GDM1 (cell line): ENCODE data around the gene KCNJ14.
A peak's percentile ranks its signal among the peaks of the same experiment; 100 is the strongest.

ENCODE experiments used
- DNase-seq: peaks from one replicate; lab custom pipeline; 2025; lab: John Stamatoyannopoulos, UW

KCNJ14 gene

DNA sequence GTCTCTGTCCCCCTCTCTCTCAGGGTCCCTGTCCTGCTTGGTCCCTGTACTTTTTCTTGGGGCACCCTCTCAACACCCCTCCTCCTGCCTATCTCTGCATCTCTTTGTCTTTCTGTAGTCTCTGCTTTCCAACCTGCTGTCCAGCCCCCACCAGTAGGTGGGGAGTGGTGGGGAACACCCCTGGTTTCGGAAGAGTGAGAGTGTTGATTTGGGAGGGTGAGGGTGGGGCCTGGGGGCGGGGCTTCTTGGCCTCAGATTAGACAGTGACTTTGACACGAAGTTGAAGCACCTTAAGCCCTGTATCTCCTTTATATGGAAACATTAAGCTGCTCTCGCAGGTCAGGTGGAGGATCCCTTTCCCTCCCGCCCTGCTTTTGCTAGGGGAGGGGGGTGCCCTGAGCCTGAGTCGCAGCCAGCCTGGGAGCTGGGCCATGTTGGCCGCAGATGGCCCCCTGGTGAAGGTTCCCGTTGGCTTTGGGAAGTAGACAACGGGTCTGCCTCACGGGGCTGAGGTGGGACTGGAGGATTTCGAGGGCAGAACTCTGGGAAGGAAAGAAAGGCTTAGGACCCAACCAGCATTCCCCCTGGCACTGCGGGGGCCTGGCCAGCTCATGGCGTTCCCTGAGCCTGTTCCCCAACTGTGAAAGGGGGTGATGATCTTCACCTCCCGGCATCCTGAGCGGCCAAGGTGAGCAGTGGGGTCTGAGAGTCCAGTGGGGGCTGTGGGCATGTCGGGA is at the start of gene KCNJ14:
Gene KCNJ14, plus strand, starts transcription at position 404 of the 737 bp plus-strand sequence. CDS start 6,151 bp downstream, outside the sequence.
- DNase-seq: no peak

DNA sequence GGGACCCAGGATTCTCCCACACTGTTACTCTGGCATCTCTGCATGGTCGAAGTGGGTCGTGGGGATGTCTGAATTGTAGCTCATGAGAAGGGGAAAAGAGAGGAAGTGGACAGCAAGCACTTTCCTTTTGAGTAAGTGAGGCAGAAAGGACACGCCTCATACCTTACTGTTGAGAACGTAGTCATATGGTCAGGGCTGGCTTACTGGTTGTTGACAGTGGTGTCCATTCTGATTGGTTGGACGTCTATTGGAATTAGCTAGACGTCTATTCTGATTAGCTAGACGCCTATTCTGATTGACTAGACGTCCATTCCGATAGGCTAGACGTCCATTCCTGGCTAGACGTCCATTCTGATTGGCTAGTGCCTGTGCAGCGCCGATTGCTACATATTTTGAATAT is 49.5 kb upstream of the KCNJ14 start:
- DNase-seq: no peak

DNA sequence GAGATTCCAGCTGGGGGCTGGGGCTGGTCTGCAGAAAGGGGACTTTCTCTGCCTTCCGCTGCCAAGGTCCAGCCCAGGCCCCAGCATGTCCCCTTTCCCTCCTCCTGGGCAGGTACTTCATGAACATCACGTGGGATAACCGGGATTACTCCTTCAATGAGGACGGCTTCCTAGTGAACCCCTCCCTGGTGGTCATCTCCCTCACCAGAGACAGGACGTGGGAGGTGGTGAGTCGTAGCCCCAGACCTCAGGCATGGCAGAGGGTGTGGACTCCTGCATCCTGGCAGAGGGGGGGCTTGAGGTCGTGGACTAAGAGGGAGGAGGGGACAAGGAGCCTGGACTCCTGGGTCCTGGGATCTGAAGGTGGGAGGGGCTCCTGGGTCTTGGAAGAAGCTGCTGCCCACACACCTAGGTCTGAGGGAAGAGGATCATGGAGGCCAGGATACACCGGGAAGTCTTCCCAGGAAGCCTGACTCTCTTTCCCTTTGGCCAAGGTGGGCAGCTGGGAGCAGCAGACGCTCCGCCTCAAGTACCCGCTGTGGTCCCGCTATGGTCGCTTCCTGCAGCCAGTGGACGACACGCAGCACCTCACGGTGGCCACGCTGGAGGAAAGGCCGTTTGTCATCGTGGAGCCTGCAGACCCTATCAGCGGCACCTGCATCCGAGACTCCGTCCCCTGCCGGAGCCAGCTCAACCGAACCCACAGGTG is 41.3 kb upstream of the KCNJ14 start:
- DNase-seq: no peak

DNA sequence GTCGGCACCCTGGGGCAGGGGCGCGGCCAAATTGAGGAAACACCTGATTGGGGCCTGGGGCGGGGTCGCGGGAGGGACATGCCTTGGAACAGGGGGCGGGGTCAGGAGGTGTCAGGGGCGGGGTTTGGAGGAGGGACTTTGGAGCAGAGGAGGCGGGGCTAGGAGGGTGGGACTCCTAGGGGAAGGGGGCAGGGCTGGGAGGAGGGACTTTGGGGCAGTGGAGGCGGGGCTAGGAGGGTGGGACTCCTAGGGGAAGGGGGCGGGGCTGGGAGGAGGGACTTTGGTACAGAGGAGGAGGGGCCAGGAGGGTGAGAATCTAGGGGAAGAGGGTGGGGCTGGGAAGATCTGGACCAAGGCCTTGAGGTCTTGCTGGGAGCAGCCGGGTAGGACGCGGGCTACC is 40.0 kb upstream of the KCNJ14 start:
- peak; percentile 59 for DNase-seq

DNA sequence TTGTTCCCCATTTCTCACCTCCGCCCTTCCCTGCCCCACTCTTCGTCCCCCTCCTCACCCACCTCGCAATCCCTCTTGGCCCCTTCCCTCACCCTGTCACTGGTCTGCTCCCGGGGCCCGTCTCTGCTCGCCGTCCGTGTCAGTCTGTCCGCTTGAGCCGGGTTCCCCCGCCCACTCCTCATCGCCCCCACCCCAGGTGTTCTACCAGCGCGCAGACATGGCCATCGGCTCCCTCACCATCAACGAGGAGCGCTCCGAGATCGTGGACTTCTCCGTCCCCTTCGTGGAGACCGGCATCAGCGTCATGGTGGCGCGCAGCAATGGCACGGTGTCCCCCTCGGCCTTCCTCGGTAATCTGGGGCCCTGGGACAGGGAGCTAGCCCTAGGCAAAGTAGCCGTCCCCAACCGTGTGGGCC is 39.6 kb upstream of the KCNJ14 start:
- no peak for DNase-seq

DNA sequence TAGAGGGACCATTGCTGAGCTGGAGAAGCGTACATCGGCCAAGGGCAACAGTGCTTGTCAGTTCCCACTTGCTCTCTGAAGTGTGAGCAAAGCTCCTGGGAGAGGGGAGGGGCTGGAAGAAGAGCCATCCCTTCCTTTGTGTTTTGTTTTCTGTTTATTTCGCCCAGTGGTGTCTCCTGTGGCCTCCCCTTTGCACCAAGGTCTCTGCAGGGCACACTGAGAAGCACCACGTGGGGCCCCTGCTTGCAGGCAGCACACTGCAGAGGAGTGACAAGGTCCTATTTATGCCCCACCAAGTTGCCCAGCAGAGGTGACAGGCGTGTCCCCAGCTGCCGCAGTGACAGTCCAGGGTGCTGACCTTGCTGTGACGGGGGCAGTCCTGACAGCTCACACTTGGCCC is 38.0 kb upstream of the KCNJ14 start:
- no peak for DNase-seq

DNA sequence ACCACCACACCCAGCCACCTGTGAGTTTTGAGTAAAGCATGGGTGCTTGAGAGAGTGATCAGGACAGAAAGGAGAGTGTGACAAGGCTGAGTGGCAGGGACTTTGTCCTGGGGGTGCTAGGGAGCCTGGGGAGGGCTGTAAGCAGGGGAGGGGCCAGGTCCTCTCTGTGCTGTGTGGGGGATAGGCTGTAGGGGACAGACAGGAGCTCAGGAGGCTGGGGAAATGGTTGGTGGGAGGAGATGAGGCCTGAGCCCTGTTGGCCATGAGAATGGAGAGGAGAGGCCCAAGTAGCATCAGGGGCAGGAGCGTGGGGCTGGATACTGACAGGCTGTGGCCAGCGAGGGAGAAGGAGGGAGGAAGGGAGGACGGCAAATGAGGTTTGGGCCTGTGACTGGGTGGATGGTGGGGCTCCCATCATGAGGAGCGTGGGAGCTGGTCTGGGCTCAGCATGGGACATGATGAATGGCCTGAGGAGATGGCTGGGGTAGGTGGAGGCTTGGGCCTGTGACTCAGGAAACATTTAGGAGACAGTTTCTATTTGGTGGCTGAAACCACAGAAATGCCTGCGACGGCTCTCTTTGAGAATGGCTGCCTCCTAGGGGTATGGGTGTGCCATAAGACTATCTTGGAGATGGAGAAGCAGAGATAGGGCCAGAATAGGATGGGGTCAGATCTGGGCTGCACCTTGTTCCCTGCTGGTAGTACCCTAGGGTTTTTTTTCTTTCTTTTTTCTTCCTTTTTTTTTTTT is 36.9 kb upstream of the KCNJ14 start:
- peak; percentile 16 for DNase-seq

DNA sequence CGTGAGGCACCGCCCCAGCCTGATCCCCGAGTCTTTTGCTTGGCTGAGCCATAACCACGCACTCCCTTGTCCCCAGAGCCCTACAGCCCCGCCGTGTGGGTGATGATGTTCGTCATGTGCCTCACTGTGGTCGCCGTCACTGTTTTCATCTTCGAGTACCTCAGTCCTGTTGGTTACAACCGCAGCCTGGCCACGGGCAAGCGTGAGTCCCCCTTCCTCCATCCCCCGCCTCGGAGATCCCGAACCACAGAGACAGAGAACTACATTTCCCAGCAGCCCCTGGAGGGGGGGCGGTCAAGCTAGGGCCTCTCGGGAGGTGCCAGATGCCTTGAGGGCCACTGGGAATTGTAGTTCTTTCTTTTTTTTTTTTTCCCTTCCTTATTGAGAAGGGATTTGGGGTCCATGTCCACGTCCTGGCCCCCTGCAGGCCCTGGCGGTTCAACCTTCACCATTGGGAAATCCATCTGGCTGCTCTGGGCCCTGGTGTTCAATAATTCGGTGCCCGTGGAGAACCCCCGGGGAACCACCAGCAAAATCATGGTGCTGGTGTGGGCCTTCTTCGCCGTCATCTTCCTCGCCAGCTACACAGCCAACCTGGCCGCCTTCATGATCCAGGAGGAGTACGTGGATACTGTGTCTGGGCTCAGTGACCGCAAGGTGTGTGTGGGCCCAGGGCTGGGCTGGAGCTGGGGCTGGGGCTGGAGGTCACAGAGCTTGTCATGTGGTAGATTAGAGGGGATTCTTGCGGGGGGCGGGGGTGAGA is 36.0 kb upstream of the KCNJ14 start:
- peak; percentile 5 for DNase-seq

DNA sequence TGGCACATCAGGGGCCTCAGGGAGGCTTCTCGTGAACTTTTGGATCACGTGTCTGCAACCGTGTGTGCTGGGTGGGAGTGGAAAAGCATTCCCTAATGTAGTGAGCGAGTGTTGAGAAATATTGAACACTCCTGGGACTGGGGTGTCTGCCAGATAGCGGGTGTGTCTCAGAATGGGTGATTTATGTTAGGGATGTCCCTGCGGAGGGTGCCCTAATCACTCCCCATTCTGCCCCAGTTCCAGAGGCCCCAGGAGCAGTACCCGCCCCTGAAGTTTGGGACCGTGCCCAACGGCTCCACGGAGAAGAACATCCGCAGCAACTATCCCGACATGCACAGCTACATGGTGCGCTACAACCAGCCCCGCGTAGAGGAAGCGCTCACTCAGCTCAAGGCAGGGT is 33.8 kb upstream of the KCNJ14 start:
- no peak for DNase-seq

DNA sequence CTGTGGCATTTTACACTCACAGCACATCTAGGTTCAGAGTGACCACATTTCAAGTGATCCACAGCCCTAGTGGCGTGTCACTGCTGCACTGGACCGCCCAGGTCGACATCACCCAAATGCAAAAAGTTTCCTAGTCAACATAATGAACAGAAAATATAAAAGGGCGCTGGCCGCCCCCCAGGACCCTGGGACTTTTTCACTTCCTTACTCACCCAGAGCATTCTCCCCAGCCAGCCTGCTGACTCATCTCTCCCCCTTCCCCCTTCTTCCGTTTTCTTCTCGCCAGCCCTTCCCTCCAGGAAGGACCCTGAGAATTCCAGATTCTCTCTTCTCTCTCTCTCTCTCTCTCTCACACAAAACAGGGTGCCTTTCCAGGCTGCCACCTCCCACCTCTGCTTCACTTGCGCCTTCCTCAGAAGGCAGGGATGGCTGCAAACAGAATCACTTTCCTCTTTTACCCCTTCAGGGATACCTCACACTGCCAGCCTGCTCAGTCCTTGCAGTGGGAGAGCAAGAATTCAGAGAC is 30.6 kb upstream of the KCNJ14 start:
- DNase-seq: peak; percentile 34

DNA sequence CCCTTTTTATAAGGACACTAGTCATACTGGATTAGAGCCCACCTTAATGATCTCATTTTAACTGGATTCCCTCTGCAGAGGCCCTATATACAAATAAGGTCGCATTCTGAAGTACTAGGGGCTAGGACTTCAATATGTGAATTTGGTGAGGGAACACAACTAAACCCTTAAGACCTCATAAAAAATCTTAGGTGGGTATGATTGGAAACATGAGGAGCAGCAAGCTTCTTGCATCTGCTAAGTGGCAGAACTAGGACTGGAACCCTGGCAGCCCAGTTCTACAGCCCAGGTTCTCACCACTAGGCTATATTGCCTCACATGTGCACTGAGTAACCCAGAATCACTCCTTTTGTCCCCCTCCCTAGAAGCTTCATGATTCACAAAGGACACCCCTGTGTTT is 26.7 kb upstream of the KCNJ14 start:
- no peak for DNase-seq

DNA sequence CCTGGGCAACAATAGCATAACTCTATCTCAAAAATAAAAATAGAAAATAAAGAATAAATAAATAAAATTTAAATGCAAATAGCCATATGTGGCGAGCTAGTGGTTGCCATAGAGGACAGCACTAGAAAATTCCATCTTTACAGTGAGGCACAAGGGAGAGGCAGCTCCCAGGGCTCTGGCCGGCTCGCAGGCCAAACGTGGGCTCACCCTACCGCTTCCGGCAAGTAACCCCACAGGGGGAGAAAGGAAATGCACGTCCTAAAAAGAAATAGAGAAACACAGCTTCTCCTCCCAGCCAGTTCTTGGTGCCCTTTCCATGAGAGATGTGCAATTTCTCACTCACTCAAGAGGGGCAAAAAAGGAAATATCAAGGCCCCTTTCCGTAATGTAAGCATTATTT is 22.0 kb upstream of the KCNJ14 start:
- no peak for DNase-seq

DNA sequence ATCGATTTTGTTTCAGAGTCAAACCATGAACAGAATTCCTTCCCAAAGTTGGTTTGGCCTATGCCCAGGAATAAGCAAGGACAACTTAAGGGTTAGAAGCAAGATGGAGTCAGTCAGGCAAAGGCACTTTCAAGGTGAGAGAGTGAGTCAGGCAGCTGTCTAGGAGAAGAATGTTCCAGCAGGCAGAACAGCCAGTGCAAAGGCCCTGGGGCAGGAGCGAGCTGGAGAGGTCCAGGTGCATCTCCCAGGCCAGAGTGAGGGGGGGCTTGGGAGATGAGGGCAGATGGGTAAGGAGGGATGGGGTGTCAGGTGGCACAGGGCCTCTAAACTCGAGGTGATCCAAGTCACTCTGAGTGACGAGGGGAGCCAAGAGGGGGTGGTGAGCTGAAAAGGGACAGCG is 18.8 kb upstream of the KCNJ14 start:
- DNase-seq: no peak

DNA sequence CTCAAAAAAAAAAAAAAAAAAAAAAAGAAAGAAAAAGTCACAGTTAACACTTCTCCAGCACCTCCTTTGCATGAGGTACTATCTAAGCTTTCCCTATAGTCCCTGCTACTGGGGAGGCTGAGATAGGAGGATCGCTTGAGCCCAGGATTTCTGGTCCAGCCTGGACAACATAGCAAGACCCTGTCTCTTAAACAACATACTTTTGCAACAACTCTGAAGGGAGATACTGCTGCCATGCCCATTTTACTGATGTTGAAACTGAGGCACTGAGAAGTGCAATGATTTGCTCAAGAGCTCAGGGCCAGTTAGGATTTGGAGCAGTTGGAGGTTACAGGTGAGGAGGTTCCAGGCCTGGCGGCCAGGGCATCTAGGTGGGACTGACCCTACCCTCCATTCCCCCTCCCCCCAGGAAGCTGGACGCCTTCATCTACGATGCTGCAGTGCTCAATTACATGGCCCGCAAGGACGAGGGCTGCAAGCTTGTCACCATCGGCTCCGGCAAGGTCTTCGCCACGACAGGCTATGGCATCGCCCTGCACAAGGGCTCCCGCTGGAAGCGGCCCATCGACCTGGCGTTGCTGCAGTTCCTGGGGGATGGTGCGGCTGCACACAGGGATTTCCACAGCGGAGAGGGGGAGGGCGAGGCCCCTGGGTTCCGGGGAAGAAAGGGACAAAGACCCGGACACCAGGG is 13.9 kb upstream of the KCNJ14 start:
- DNase-seq: no peak

DNA sequence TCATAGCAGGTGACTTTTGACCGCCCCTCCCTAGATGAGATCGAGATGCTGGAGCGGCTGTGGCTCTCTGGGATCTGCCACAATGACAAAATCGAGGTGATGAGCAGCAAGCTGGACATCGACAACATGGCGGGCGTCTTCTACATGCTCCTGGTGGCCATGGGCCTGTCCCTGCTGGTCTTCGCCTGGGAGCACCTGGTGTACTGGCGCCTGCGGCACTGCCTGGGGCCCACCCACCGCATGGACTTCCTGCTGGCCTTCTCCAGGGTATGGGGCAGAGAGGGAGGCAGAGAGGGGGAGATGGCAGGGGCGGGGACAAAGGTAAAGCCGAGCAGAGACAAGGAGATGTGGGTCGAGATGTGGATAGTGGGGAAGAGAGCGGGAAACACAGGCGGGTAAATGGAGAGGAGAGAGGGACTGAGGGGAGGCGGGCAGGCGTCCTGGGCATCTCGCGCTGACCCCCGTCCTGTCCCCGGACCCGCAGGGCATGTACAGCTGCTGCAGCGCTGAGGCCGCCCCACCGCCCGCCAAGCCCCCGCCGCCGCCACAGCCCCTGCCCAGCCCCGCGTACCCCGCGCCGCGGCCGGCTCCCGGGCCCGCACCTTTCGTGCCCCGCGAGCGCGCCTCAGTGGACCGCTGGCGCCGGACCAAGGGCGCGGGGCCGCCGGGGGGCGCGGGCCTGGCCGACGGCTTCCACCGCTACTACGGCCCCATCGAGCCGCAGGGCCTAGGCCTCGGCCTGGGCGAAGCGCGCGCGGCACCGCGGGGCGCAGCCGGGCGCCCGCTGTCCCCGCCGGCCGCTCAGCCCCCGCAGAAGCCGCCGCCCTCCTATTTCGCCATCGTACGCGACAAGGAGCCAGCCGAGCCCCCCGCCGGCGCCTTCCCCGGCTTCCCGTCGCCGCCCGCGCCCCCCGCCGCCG is 13.0 kb upstream of the KCNJ14 start:
- no peak for DNase-seq

DNA sequence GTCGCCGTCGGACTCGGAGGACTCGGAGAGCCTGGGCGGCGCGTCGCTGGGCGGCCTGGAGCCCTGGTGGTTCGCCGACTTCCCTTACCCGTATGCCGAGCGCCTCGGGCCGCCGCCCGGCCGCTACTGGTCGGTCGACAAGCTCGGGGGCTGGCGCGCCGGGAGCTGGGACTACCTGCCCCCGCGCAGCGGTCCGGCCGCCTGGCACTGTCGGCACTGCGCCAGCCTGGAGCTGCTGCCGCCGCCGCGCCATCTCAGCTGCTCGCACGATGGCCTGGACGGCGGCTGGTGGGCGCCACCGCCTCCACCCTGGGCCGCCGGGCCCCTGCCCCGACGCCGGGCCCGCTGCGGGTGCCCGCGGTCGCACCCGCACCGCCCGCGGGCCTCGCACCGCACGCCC is 12.1 kb upstream of the KCNJ14 start:
- DNase-seq: no peak

DNA sequence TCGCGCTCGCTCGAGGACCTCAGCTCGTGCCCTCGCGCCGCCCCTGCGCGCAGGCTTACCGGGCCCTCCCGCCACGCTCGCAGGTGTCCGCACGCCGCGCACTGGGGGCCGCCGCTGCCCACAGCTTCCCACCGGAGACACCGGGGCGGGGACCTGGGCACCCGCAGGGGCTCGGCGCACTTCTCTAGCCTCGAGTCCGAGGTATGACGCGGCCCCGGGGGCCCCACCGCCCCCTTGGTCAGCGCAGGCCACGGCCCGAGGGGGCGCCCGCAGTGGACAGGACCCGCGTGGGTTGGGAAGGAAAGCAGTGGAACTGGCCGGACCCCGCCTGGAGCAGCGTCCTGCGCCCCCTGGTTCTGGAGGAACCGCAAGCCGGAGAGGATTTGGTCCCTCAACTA is 11.6 kb upstream of the KCNJ14 start:
- no peak for DNase-seq

DNA sequence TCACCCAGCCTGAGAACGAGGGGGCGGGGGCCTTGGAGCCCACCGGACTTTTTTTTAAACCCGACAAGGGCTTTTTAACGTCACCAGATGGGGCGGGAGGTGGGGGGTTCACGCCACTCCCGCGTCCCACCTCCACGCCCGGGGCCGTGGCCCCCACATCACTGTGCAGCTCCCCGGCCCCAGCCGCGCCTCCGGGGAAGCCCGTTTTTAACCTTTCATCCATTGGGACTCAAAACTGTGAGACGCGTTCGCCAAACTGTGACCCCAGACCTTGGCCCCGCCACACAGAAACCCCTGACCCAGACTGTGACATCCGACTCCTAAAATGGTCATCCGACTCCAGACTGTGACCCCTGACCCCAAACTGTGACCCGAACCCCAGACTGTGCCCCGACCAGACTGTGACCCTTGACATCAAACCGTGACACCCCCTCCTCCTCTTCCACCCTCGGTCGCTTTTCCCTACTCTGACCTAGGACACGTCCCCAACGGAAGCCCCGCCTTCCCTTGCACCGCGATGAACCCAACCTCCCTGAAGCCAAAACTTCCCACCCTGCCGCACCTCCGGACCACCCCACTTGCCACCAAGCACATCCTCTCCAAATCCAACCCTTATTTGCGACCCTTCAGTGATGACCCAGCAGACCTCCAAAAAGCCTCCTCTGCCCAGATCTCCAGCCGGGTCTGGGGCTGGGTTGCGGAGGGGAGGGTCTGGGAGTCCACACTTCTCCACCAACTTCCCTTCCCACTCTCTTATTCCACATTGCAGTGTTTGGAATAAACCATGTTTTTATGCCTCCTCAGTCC is 11.0 kb upstream of the KCNJ14 start:
- DNase-seq: no peak

DNA sequence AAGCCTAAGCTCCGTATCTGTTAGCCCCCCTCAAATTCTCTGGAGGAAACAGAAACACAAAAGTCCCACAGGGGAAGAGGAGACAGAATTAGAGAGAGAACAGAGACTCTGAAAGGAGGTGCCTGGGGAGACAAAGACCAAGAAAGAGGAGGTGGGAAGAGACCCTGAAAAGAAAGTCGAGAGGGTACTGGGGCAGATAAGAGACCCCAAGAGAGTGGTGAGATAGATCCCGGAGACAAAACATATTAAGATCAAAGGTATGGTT is 10.5 kb upstream of the KCNJ14 start:
- DNase-seq: no peak

DNA sequence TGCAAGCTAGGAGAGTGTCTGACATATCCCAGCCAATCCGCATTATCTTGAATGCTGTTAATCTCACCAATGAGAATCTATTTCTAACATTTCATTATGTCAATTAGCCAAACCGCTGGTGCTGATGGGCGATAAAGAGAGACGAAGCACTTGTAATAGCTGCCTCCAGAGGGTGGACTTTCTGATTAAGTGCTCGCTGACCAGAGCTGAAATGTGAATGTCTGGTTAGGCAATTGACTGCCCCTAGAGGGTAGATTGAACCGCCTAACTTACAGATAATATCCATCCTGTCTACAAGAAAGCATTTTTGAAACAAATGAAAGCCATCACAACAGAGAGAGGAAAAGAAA is 10.1 kb upstream of the KCNJ14 start:
- DNase-seq: peak; percentile 51
